Naive thymus-derived CD4-positive, alpha-beta T cell (primary cell): ENCODE results near the gene IGDCC3. TPM values are rescaled to one million over a fixed set of nuclear protein-coding genes. Genes with fewer than 3 reads are reported as not detected.

Experiments
- ATAC-seq: fragments of 150-1000 bp; cut with Tn5 transposase; 2 replicates; pipeline ENCODE4 v1.10.0; 2021; ENCODE audit warnings: mild to moderate bottlenecking, moderate library complexity
- CTCF ChIA-PET: fragments of 350-600 bp; sonication (Branson Sonifier 250); formaldehyde crosslinking; loops from one replicate; lab custom pipeline; 2021; ENCODE audit warnings: antibody characterized with exemption; lab: Charles Lee
- POLR2A ChIA-PET: fragments of 350-600 bp; sonication (Branson Sonifier 250); formaldehyde crosslinking; loops from one replicate; lab custom pipeline; 2021; ENCODE audit warnings: antibody characterized with exemption, inconsistent platforms; lab: Charles Lee
- DNase-seq, 9 donors: peaks; one replicate each; pipeline versions ENCODE4 v3.0.0 to v3.0.0-alpha.2; 2020 to 2022; ENCODE audit warnings: mixed read lengths in 1 of 9
- H3K27ac ChIP-seq: one replicate; pipeline ENCODE4 v1.7.0; 2013; ENCODE audit warnings: mild to moderate bottlenecking, low read depth, low read length, moderate library complexity
- H3K27me3 ChIP-seq, 2 donors: one replicate each; pipeline ENCODE4 v1.7.0; 2013; ENCODE audit warnings: low read length in 2 of 2, mild to moderate bottlenecking in 2 of 2, moderate library complexity in 2 of 2; ENCODE audit not compliant: control insufficient read depth in 2 of 2, insufficient read depth in 2 of 2
- H3K36me3 ChIP-seq, 3 experiments: 1 replicate in 2 of 3; 2 replicates in 1 of 3; pipeline ENCODE4 v1.7.0; 2013; ENCODE audit warnings: low read length in 3 of 3, mild to moderate bottlenecking in 3 of 3, moderate library complexity in 1 of 3; ENCODE audit not compliant: insufficient read depth in 3 of 3, control insufficient read depth in 2 of 3
- H3K4me1 ChIP-seq, 2 donors: one replicate each; pipeline ENCODE4 v1.7.0; 2013; ENCODE audit warnings: low read length in 2 of 2, mild to moderate bottlenecking in 2 of 2, moderate library complexity in 1 of 2; ENCODE audit not compliant: control insufficient read depth in 2 of 2, insufficient read depth in 2 of 2
- H3K4me3 ChIP-seq: 2 replicates; pipeline ENCODE4 v1.7.0; 2013; ENCODE audit warnings: mild to moderate bottlenecking, low read length
- H3K9me3 ChIP-seq, 3 experiments: 1 replicate in 2 of 3; 2 replicates in 1 of 3; pipeline ENCODE4 v1.7.0; 2013; ENCODE audit warnings: low read length in 3 of 3; ENCODE audit not compliant: control insufficient read depth in 2 of 3
- H3K27ac Mint-ChIP-seq, 9 donors: one replicate each; pipeline ENCODE4 v1.8.0; 2020 to 2022; ENCODE audit warnings: mixed read lengths in 9 of 9, mild to moderate bottlenecking in 8 of 9, moderate library complexity in 5 of 9, inconsistent platforms in 2 of 9
- H3K27me3 Mint-ChIP-seq, 5 donors: one replicate each; pipeline ENCODE4 v1.8.0; 2021 to 2022; ENCODE audit warnings: mixed read lengths in 5 of 5, mild to moderate bottlenecking in 1 of 5
- H3K36me3 Mint-ChIP-seq, 5 donors: one replicate each; pipeline ENCODE4 v1.8.0; 2020 to 2022; ENCODE audit warnings: mixed read lengths in 5 of 5, mild to moderate bottlenecking in 3 of 5, inconsistent platforms in 1 of 5
- H3K4me1 Mint-ChIP-seq, 7 donors: one replicate each; pipeline ENCODE4 v1.8.0; 2020 to 2022; ENCODE audit warnings: mixed read lengths in 7 of 7, mild to moderate bottlenecking in 3 of 7, inconsistent platforms in 1 of 7
- H3K4me3 Mint-ChIP-seq, 10 donors: one replicate each; pipeline ENCODE4 v1.8.0; 2020 to 2022; ENCODE audit warnings: mild to moderate bottlenecking in 10 of 10, mixed read lengths in 10 of 10, moderate library complexity in 6 of 10, inconsistent platforms in 2 of 10
- H3K9me3 Mint-ChIP-seq, 11 donors: one replicate each; pipeline ENCODE4 v1.8.0; 2020 to 2022; ENCODE audit warnings: mixed read lengths in 11 of 11, mild to moderate bottlenecking in 4 of 11, inconsistent platforms in 1 of 11, moderate library complexity in 1 of 11
- intact Hi-C, 2 donors: fragments of 100-400 bp; cut with micrococcal nuclease; formaldehyde crosslinking; loops; one replicate each; pipeline ENCODE4 v1.15.1; 2023
- polyA plus RNA-seq, 2 donors: library from polyadenylated mRNA; unstranded; fragments of 300-500 nt; fragmentation: Illumina TruSeq; gene quantifications; one replicate each; pipeline ENCODE4 v1.2.3, GENCODE V29; 2021
- total RNA-seq, 6 experiments: library from RNA in 5 of 6; stranded (reverse) in 5 of 6; gene quantifications; 1 replicate in 5 of 6; 2 replicates in 1 of 6; pipeline ENCODE4 v1.2.3 and lab custom pipeline; 2021 to 2026

IGDCC3 gene
- total and polyA plus RNA-seq, 7 experiments from 2014 or later: not detected

GRCh38 chr15:65374821-65375401 lies 2.9 kb downstream of the IGDCC3 start:
- no peak for ATAC-seq
- intact Hi-C loops: no loop called here
- DNase-seq: no peak
- Histone ChIP-seq H3K27ac (no peak overlapping the region), H3K9me3 (no peaks in the 10 kb centered on the region), H3K27me3 (peaks cover 6 to 21% of the 10 kb centered on the region in 2 donors), H3K4me3 (no peak overlapping the region), H3K36me3 (no peaks in the 10 kb centered on the region), H3K4me1 (peaks cover 0 to 7% of the 10 kb centered on the region in 2 donors)
- H3K27ac Mint-ChIP-seq: no peak overlapping the region
- CTCF ChIA-PET: interaction anchor here (2.4 kb wide), 1 partner anchor 11 kb away, joined by 10 read pairs; no protein-coding TSS in a partner anchor
- POLR2A ChIA-PET: no interaction called here
- H3K4me3 Mint-ChIP-seq: no peak overlapping the region
- H3K4me1 Mint-ChIP-seq: peaks cover 0 to 25% (median 20%) of the 10 kb centered on the region in 7 donors
- H3K27me3 Mint-ChIP-seq: peaks cover 53 to 66% (median 60%) of the 10 kb centered on the region in 5 donors
- H3K36me3 Mint-ChIP-seq: peaks cover 0 to 4% (median 0%) of the 10 kb centered on the region in 5 donors
- H3K9me3 Mint-ChIP-seq: no peaks in the 10 kb centered on the region

GRCh38 chr15:65374334-65374733 lies 3.5 kb downstream of the IGDCC3 start:
- Mint-ChIP-seq H3K27ac (no peak overlapping the region), H3K4me1 (peaks cover 0 to 25% (median 20%) of the 10 kb centered on the region in 7 donors), H3K27me3 (peaks cover 50 to 60% (median 55%) of the 10 kb centered on the region in 5 donors), H3K4me3 (no peak overlapping the region), H3K9me3 (no peaks in the 10 kb centered on the region), H3K36me3 (peaks cover 0 to 4% (median 0%) of the 10 kb centered on the region in 5 donors)
- ChIA-PET POLR2A (no interaction called here), CTCF (interaction anchor here (2.4 kb wide), 1 partner anchor 11 kb away, joined by 10 read pairs; no protein-coding TSS in a partner anchor)
- Histone ChIP-seq H3K27ac (no peak overlapping the region), H3K4me1 (peaks cover 0 to 7% of the 10 kb centered on the region in 2 donors), H3K9me3 (no peaks in the 10 kb centered on the region), H3K4me3 (no peak overlapping the region), H3K36me3 (no peaks in the 10 kb centered on the region), H3K27me3 (peaks cover 6 to 21% of the 10 kb centered on the region in 2 donors)
- ATAC-seq: no peak
- intact Hi-C loops: no loop called here
- DNase-seq: no peak

GRCh38 chr15:65373163-65373651 lies 4.6 kb downstream of the IGDCC3 start:
- no peaks in the 10 kb centered on the region for H3K36me3 Mint-ChIP-seq
- no peak overlapping the region for H3K27ac ChIP-seq
- ATAC-seq (no peak), DNase-seq (no peak)
- CTCF ChIA-PET: interaction anchor here (2.4 kb wide), 1 partner anchor 12 kb away, joined by 10 read pairs; no protein-coding TSS in a partner anchor
- peaks cover 41 to 49% (median 47%) of the 10 kb centered on the region in 5 donors for H3K27me3 Mint-ChIP-seq
- no peak overlapping the region for H3K4me3 Mint-ChIP-seq
- no peak overlapping the region for H3K27ac Mint-ChIP-seq
- H3K36me3 ChIP-seq: no peaks in the 10 kb centered on the region
- H3K4me3 ChIP-seq: no peak overlapping the region
- peaks cover 0 to 20% (median 15%) of the 10 kb centered on the region in 7 donors for H3K4me1 Mint-ChIP-seq
- no peaks in the 10 kb centered on the region for H3K9me3 ChIP-seq
- intact Hi-C loops: no loop called here
- peaks cover 6 to 15% of the 10 kb centered on the region in 2 donors for H3K27me3 ChIP-seq
- POLR2A ChIA-PET: no interaction called here
- peaks cover 0 to 7% of the 10 kb centered on the region in 2 donors for H3K4me1 ChIP-seq
- no peaks in the 10 kb centered on the region for H3K9me3 Mint-ChIP-seq

- POLR2A ChIA-PET: no interaction called here
- Mint-ChIP-seq H3K4me1 (peaks cover 0 to 20% (median 15%) of the 10 kb centered on the region in 7 donors), H3K36me3 (no peaks in the 10 kb centered on the region), H3K27me3 (peaks cover 40 to 49% (median 46%) of the 10 kb centered on the region in 5 donors), H3K4me3 (no peak overlapping the region), H3K27ac (no peak overlapping the region), H3K9me3 (no peaks in the 10 kb centered on the region)
- DNase-seq (no peak), ATAC-seq (no peak)
- CTCF ChIA-PET: interaction anchor here (2.4 kb wide), 1 partner anchor 13 kb away, joined by 10 read pairs; no protein-coding TSS in a partner anchor
- Histone ChIP-seq H3K27me3 (peaks cover 6 to 14% of the 10 kb centered on the region in 2 donors), H3K4me3 (no peak overlapping the region), H3K9me3 (no peaks in the 10 kb centered on the region), H3K4me1 (peaks cover 0 to 7% of the 10 kb centered on the region in 2 donors), H3K27ac (no peak overlapping the region), H3K36me3 (no peaks in the 10 kb centered on the region)
- intact Hi-C loops: no loop called here
Measured at GRCh38 chr15:65372787-65373067, 5.1 kb downstream of the IGDCC3 start.

GRCh38 chr15:65371976-65372786 lies 5.6 kb downstream of the IGDCC3 start:
- H3K4me1 ChIP-seq: peaks cover 0 to 7% of the 10 kb centered on the region in 2 donors
- intact Hi-C loops: no loop called here
- ChIA-PET CTCF (no interaction called here), POLR2A (interaction anchor here (0.6 kb wide), 1 partner anchor 24 kb away, joined by 3 read pairs; no protein-coding TSS in a partner anchor)
- H3K27me3 ChIP-seq: peaks cover 6 to 14% of the 10 kb centered on the region in 2 donors
- H3K27ac ChIP-seq: no peak overlapping the region
- Mint-ChIP-seq H3K4me3 (no peak overlapping the region), H3K27me3 (peaks cover 40 to 48% (median 45%) of the 10 kb centered on the region in 5 donors), H3K36me3 (no peaks in the 10 kb centered on the region), H3K27ac (no peak overlapping the region), H3K9me3 (no peaks in the 10 kb centered on the region), H3K4me1 (peaks cover 0 to 19% (median 15%) of the 10 kb centered on the region in 7 donors)
- H3K9me3 ChIP-seq: no peaks in the 10 kb centered on the region
- DNase-seq (no peak), ATAC-seq (no peak)
- no peak overlapping the region for H3K4me3 ChIP-seq
- no peaks in the 10 kb centered on the region for H3K36me3 ChIP-seq

GRCh38 chr15:65370885-65371284 lies 6.9 kb downstream of the IGDCC3 start:
- ChIA-PET CTCF (interaction anchor here (0.6 to 1.6 kb wide), 2 partner anchors 9 to 14 kb away, joined by 4 to 5 read pairs; no protein-coding TSS in a partner anchor), POLR2A (no interaction called here)
- H3K27me3 ChIP-seq: peaks cover 3 to 5% of the 10 kb centered on the region in 2 donors
- H3K27me3 Mint-ChIP-seq: peaks cover 27 to 35% (median 32%) of the 10 kb centered on the region in 5 donors
- no peaks in the 10 kb centered on the region for H3K36me3 Mint-ChIP-seq
- H3K4me3 ChIP-seq: no peak overlapping the region
- no peak for ATAC-seq
- H3K4me3 Mint-ChIP-seq: no peak overlapping the region
- H3K4me1 ChIP-seq: no peaks in the 10 kb centered on the region
- no peak for DNase-seq
- H3K36me3 ChIP-seq: no peaks in the 10 kb centered on the region
- intact Hi-C loops: no loop called here
- no peak overlapping the region for H3K27ac Mint-ChIP-seq
- H3K9me3 Mint-ChIP-seq: no peaks in the 10 kb centered on the region
- peaks cover 0 to 6% (median 3%) of the 10 kb centered on the region in 7 donors for H3K4me1 Mint-ChIP-seq
- no peaks in the 10 kb centered on the region for H3K9me3 ChIP-seq
- H3K27ac ChIP-seq: no peak overlapping the region
